Gastrocnemius medialis (tissue), 4 donors: ENCODE measurements around the gene COG7.
A peak's percentile ranks its signal among the peaks of the same experiment; 100 is the strongest.

ENCODE experiments used
- POLR2A ChIP-seq, 2 donors: fragments of 450-650 bp; IDR thresholded peaks; one replicate each; pipeline ENCODE4 v1.6.1; 2017; ENCODE audit warnings: antibody characterized with exemption in 2 of 2, mild to moderate bottlenecking in 2 of 2, moderate library complexity in 2 of 2
- TF ChIP-seq, protein P1 (sequence below), 5 experiments: fragments of 450-650 bp in 3 of 5; fragments of 200-600 bp in 2 of 5; sonication (generic) in 2 of 5; IDR thresholded peaks in 4 of 5; conservative IDR thresholded peaks in 1 of 5; 1 replicate in 4 of 5; 2 replicates in 1 of 5; pipeline ENCODE4 v1.5.1; 2016 to 2019; ENCODE audit warnings: antibody characterized with exemption in 5 of 5, mild to moderate bottlenecking in 3 of 5, moderate library complexity in 3 of 5

- TF ChIP-seq, protein P1, sequence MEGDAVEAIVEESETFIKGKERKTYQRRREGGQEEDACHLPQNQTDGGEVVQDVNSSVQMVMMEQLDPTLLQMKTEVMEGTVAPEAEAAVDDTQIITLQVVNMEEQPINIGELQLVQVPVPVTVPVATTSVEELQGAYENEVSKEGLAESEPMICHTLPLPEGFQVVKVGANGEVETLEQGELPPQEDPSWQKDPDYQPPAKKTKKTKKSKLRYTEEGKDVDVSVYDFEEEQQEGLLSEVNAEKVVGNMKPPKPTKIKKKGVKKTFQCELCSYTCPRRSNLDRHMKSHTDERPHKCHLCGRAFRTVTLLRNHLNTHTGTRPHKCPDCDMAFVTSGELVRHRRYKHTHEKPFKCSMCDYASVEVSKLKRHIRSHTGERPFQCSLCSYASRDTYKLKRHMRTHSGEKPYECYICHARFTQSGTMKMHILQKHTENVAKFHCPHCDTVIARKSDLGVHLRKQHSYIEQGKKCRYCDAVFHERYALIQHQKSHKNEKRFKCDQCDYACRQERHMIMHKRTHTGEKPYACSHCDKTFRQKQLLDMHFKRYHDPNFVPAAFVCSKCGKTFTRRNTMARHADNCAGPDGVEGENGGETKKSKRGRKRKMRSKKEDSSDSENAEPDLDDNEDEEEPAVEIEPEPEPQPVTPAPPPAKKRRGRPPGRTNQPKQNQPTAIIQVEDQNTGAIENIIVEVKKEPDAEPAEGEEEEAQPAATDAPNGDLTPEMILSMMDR (IDR thresholded peaks at IDR 0.05 in 4 of 5, conservative IDR thresholded peaks at IDR 0.05 in 1 of 5), result peak; percentile 63 to 78 (median 72)
- TF ChIP-seq POLR2A (IDR thresholded peaks at IDR 0.05), result no peak
These were observed 17.5 kb downstream of the COG7 start for GRCh38 chr16:23435500-23435899.
